Glutamatergic neuron (in vitro differentiated cells): ENCODE data around the gene NXPH4. TPM values are rescaled to one million over a fixed set of nuclear protein-coding genes. Genes with fewer than 3 reads are reported as not detected.

Experiments
- DNase-seq: peaks from one replicate; pipeline ENCODE4 v3.0.0; 2022
- H3K27ac Mint-ChIP-seq: one replicate; pipeline ENCODE4 v1.8.0; 2020; ENCODE audit warnings: mild to moderate bottlenecking, mixed read lengths, inconsistent platforms; ENCODE audit not compliant: unreplicated experiment
- H3K27me3 Mint-ChIP-seq: one replicate; pipeline ENCODE4 v1.8.0; 2020; ENCODE audit warnings: mild to moderate bottlenecking, moderate library complexity, mixed read lengths, inconsistent platforms; ENCODE audit not compliant: unreplicated experiment
- H3K36me3 Mint-ChIP-seq: one replicate; pipeline ENCODE4 v1.8.0; 2020; ENCODE audit warnings: mild to moderate bottlenecking, mixed read lengths, inconsistent platforms; ENCODE audit not compliant: unreplicated experiment
- H3K4me1 Mint-ChIP-seq: one replicate; pipeline ENCODE4 v1.8.0; 2020; ENCODE audit warnings: mild to moderate bottlenecking, low read depth, mixed read lengths, inconsistent platforms; ENCODE audit not compliant: unreplicated experiment
- H3K4me3 Mint-ChIP-seq: one replicate; pipeline ENCODE4 v1.8.0; 2020; ENCODE audit warnings: mild to moderate bottlenecking, mixed read lengths, inconsistent platforms; ENCODE audit not compliant: unreplicated experiment
- H3K9me3 Mint-ChIP-seq: one replicate; pipeline ENCODE4 v1.8.0; 2020; ENCODE audit warnings: mild to moderate bottlenecking, moderate library complexity, mixed read lengths, inconsistent platforms; ENCODE audit not compliant: unreplicated experiment
- total RNA-seq: library from RNA; stranded (reverse); fragmentation: NEBNext Ultra II Directional; extraction: Animal tissue kit (Norgen Biotek cat#: 25700); gene quantifications from one replicate; pipeline ENCODE4 v1.2.1, GENCODE V29; 2021; ENCODE audit not compliant: unreplicated experiment
- TF ChIP-seq, protein P1 (sequence below): fragments of 200-600 bp; sonication (generic); IDR thresholded peaks from one replicate; pipeline ENCODE4 v1.5.0; 2021; ENCODE audit not compliant: partially characterized antibody, unreplicated experiment

The NXPH4 gene
- total RNA-seq, 1 donor from 2014 or later = 10.5 TPM

GRCh38 chr12:57224278-57224972 is 7.8 kb downstream of the NXPH4 start:
- Mint-ChIP-seq H3K36me3 (no peaks in the 10 kb centered on the region), H3K4me1 (peaks cover 46% of the 10 kb centered on the region), H3K27ac (no peak overlapping the region), H3K27me3 (peaks cover 40% of the 10 kb centered on the region), H3K4me3 (peak overlapping the region; percentile 46), H3K9me3 (peaks cover 14% of the 10 kb centered on the region)
- TF ChIP-seq, protein P1, sequence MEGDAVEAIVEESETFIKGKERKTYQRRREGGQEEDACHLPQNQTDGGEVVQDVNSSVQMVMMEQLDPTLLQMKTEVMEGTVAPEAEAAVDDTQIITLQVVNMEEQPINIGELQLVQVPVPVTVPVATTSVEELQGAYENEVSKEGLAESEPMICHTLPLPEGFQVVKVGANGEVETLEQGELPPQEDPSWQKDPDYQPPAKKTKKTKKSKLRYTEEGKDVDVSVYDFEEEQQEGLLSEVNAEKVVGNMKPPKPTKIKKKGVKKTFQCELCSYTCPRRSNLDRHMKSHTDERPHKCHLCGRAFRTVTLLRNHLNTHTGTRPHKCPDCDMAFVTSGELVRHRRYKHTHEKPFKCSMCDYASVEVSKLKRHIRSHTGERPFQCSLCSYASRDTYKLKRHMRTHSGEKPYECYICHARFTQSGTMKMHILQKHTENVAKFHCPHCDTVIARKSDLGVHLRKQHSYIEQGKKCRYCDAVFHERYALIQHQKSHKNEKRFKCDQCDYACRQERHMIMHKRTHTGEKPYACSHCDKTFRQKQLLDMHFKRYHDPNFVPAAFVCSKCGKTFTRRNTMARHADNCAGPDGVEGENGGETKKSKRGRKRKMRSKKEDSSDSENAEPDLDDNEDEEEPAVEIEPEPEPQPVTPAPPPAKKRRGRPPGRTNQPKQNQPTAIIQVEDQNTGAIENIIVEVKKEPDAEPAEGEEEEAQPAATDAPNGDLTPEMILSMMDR = no peak
- no peak for DNase-seq

GRCh38 chr12:57224973-57225679 is 8.5 kb downstream of the NXPH4 start:
- H3K36me3 Mint-ChIP-seq = no peaks in the 10 kb centered on the region
- H3K27me3 Mint-ChIP-seq = peaks cover 38% of the 10 kb centered on the region
- DNase-seq = peak; percentile 74
- peaks cover 16% of the 10 kb centered on the region for H3K9me3 Mint-ChIP-seq
- no peak overlapping the region for H3K4me3 Mint-ChIP-seq
- TF ChIP-seq, protein P1 = peak; percentile 82
- H3K27ac Mint-ChIP-seq = no peak overlapping the region
- peaks cover 41% of the 10 kb centered on the region for H3K4me1 Mint-ChIP-seq

DNA sequence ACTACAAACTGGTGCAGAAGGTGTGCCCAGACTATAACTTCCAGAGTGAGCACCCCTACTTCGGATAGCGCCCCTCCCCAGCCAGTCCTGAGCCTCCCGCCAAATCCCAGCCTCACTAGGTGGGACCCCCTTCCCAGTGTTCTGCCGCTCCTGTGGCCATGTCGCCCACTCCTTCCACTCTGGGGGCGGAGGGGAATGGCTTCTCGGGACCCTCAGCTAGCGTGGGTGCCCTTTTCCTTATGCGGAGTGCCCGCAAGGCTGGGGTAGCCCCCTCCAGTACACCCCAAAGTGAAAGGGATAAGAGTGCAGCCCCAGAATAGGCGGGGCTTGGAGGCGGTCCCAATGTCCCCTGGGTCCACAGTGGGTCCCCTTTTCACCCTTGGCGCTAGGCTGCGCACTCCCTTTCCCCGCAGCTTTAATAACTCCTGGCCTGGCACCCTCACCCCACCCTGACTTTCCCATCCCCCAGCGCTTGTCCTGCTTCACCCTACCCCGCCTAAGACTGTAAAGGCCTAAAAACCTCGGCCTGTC is 9.2 kb downstream of the NXPH4 start:
- H3K4me3 Mint-ChIP-seq = no peak overlapping the region
- H3K27ac Mint-ChIP-seq = no peak overlapping the region
- H3K36me3 Mint-ChIP-seq = no peaks in the 10 kb centered on the region
- H3K4me1 Mint-ChIP-seq = peaks cover 44% of the 10 kb centered on the region
- TF ChIP-seq, protein P1 = no peak
- H3K27me3 Mint-ChIP-seq = peaks cover 44% of the 10 kb centered on the region
- no peak for DNase-seq
- H3K9me3 Mint-ChIP-seq = peaks cover 17% of the 10 kb centered on the region

DNA sequence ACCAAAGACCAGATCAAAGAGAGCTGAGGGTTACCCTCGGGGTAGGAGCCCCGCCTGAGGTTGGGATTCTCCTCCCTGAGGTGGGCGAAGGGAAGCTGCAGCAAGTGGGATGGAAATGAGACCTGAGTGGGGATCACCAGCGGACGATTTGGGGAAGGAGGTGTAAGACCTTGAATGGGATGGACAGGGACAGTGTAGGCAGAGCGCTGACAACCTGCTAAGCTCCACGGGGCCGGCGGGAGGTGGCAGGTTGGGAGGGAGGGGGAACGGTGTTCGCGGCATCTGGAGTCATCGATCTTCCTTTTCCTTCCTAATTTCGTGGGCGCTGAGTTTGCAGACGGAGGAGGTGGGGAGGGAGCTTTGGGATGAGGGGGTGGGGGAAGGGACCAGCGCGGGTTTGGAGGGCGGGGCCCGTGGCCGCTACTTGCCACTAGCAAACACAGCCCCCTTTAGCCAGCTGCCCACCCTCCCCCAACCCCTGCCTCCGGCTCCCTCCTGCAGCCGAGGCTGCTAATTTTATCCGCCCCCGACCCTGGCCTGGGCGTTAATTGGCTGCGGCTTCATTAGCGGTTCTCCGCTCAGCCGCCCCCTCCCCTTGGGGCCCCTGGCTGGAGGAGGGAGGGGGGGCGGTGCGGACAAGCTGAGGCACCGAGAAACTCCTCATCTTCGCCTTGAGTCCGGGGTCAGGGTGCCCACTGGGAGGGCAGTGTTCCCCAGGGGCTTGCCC is 10.2 kb downstream of the NXPH4 start:
- H3K4me1 Mint-ChIP-seq = peaks cover 38% of the 10 kb centered on the region

More for the DNA sequence above, 10.2 kb downstream of the NXPH4 start:
- no peaks in the 10 kb centered on the region for H3K36me3 Mint-ChIP-seq
- H3K27ac Mint-ChIP-seq = peak overlapping the region; percentile 82
- peaks cover 36% of the 10 kb centered on the region for H3K27me3 Mint-ChIP-seq
- peaks cover 14% of the 10 kb centered on the region for H3K9me3 Mint-ChIP-seq
- peak; percentile 61 for DNase-seq
- peak overlapping the region; percentile 82 for H3K4me3 Mint-ChIP-seq
- TF ChIP-seq, protein P1 = no peak
